Measurements from ENCODE around the gene RRP12. TPM values are rescaled to one million over a fixed set of nuclear protein-coding genes. Genes with fewer than 3 reads are reported as not detected.

Gene RRP12
- total and polyA plus RNA-seq, 9 of the 15 experiments (the other 6 are each of a cell fraction or from before 2014, with no cell fraction given) = 4.6 to 68.2 (median 21.8) TPM

DNA sequence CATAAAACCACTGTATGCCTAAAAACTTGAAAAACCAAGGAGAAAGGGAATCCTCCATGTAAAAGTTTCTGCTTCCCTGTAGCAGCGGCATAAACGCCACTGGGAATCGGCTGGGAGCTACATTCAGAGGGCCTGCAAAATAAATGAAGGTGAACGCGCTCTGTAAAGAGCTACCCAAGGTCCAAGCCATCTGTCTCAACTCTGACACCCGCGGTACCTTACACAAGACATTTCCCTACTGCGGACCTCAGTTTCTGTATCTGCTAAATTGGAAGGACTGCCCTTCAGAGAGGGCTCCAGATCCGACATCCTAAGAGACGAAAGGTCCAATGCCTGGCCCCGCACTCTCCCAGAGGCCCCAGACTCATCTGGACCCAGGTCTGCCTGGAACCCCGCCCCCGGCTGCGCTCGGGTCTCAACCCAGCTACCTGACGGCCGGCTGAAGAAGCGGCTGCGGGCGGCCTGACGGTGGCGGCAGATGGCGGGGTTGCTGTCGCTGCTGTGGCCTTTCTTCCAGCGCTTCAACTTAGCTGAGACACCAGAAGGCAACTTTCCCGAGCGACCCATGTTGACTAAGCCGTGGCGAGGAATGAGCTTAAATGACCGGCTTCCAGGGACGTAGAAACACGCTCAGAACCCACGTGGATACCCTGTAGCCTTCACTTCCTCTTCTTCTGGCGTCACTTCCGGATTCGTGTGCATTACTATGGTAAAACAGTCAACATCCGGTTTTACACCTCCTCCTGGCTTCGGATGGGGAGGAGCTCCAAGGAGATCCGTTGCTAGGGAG is at the start of gene RRP12 (continued):
- TF ChIP-seq, protein P1, sequence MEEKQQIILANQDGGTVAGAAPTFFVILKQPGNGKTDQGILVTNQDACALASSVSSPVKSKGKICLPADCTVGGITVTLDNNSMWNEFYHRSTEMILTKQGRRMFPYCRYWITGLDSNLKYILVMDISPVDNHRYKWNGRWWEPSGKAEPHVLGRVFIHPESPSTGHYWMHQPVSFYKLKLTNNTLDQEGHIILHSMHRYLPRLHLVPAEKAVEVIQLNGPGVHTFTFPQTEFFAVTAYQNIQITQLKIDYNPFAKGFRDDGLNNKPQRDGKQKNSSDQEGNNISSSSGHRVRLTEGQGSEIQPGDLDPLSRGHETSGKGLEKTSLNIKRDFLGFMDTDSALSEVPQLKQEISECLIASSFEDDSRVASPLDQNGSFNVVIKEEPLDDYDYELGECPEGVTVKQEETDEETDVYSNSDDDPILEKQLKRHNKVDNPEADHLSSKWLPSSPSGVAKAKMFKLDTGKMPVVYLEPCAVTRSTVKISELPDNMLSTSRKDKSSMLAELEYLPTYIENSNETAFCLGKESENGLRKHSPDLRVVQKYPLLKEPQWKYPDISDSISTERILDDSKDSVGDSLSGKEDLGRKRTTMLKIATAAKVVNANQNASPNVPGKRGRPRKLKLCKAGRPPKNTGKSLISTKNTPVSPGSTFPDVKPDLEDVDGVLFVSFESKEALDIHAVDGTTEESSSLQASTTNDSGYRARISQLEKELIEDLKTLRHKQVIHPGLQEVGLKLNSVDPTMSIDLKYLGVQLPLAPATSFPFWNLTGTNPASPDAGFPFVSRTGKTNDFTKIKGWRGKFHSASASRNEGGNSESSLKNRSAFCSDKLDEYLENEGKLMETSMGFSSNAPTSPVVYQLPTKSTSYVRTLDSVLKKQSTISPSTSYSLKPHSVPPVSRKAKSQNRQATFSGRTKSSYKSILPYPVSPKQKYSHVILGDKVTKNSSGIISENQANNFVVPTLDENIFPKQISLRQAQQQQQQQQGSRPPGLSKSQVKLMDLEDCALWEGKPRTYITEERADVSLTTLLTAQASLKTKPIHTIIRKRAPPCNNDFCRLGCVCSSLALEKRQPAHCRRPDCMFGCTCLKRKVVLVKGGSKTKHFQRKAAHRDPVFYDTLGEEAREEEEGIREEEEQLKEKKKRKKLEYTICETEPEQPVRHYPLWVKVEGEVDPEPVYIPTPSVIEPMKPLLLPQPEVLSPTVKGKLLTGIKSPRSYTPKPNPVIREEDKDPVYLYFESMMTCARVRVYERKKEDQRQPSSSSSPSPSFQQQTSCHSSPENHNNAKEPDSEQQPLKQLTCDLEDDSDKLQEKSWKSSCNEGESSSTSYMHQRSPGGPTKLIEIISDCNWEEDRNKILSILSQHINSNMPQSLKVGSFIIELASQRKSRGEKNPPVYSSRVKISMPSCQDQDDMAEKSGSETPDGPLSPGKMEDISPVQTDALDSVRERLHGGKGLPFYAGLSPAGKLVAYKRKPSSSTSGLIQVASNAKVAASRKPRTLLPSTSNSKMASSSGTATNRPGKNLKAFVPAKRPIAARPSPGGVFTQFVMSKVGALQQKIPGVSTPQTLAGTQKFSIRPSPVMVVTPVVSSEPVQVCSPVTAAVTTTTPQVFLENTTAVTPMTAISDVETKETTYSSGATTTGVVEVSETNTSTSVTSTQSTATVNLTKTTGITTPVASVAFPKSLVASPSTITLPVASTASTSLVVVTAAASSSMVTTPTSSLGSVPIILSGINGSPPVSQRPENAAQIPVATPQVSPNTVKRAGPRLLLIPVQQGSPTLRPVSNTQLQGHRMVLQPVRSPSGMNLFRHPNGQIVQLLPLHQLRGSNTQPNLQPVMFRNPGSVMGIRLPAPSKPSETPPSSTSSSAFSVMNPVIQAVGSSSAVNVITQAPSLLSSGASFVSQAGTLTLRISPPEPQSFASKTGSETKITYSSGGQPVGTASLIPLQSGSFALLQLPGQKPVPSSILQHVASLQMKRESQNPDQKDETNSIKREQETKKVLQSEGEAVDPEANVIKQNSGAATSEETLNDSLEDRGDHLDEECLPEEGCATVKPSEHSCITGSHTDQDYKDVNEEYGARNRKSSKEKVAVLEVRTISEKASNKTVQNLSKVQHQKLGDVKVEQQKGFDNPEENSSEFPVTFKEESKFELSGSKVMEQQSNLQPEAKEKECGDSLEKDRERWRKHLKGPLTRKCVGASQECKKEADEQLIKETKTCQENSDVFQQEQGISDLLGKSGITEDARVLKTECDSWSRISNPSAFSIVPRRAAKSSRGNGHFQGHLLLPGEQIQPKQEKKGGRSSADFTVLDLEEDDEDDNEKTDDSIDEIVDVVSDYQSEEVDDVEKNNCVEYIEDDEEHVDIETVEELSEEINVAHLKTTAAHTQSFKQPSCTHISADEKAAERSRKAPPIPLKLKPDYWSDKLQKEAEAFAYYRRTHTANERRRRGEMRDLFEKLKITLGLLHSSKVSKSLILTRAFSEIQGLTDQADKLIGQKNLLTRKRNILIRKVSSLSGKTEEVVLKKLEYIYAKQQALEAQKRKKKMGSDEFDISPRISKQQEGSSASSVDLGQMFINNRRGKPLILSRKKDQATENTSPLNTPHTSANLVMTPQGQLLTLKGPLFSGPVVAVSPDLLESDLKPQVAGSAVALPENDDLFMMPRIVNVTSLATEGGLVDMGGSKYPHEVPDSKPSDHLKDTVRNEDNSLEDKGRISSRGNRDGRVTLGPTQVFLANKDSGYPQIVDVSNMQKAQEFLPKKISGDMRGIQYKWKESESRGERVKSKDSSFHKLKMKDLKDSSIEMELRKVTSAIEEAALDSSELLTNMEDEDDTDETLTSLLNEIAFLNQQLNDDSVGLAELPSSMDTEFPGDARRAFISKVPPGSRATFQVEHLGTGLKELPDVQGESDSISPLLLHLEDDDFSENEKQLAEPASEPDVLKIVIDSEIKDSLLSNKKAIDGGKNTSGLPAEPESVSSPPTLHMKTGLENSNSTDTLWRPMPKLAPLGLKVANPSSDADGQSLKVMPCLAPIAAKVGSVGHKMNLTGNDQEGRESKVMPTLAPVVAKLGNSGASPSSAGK (IDR thresholded peaks at IDR 0.05) = no peak
- TF ChIP-seq NFE2 (IDR thresholded peaks at IDR 0.05; ENCODE audit: low read depth) = no peak
- no peak for TF ChIP-seq GATAD2B (IDR thresholded peaks at IDR 0.05; ENCODE audit: borderline replicate concordance)
- no peak for TF ChIP-seq ZNF316 (IDR thresholded peaks at IDR 0.05)
- TF ChIP-seq, protein P2, sequence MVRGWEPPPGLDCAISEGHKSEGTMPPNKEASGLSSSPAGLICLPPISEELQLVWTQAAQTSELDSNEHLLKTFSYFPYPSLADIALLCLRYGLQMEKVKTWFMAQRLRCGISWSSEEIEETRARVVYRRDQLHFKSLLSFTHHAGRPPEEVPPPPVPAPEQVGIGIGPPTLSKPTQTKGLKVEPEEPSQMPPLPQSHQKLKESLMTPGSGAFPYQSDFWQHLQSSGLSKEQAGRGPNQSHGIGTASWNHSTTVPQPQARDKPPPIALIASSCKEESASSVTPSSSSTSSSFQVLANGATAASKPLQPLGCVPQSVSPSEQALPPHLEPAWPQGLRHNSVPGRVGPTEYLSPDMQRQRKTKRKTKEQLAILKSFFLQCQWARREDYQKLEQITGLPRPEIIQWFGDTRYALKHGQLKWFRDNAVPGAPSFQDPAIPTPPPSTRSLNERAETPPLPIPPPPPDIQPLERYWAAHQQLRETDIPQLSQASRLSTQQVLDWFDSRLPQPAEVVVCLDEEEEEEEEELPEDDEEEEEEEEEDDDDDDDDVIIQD (CRISPR knock-in tag; IDR thresholded peaks at IDR 0.05) = no peak
- TF ChIP-seq GTF2A2 (tag; IDR thresholded peaks at IDR 0.05) = no peak
- TF ChIP-seq PCBP1 (IDR thresholded peaks at IDR 0.05; ENCODE audit: low read depth, low read length, poor library complexity, severe bottlenecking) = no peak
- TF ChIP-seq, protein P3, sequence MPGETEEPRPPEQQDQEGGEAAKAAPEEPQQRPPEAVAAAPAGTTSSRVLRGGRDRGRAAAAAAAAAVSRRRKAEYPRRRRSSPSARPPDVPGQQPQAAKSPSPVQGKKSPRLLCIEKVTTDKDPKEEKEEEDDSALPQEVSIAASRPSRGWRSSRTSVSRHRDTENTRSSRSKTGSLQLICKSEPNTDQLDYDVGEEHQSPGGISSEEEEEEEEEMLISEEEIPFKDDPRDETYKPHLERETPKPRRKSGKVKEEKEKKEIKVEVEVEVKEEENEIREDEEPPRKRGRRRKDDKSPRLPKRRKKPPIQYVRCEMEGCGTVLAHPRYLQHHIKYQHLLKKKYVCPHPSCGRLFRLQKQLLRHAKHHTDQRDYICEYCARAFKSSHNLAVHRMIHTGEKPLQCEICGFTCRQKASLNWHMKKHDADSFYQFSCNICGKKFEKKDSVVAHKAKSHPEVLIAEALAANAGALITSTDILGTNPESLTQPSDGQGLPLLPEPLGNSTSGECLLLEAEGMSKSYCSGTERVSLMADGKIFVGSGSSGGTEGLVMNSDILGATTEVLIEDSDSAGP (CRISPR knock-in tag; IDR thresholded peaks at IDR 0.05) = peak; percentile 28; the same call in 1 of the 2 replicates
- TF ChIP-seq HMGN3 (IDR thresholded peaks at IDR 0.05; ENCODE audit: borderline replicate concordance, extremely low read depth, insufficient read length, low read depth, low read length) = no peak
- TF ChIP-seq XRCC3 (IDR thresholded peaks at IDR 0.05) = no peak

All from K562 (cell line).